ENCODE results near the gene SLC27A6. TPM values are rescaled to one million over a fixed set of nuclear protein-coding genes. Genes with fewer than 3 reads are reported as not detected.

SLC27A6 gene
- total and polyA plus RNA-seq, 2 of the 13 experiments (the other 11 are each of a cell fraction or from before 2014, with no cell fraction given), result not detected

DNA sequence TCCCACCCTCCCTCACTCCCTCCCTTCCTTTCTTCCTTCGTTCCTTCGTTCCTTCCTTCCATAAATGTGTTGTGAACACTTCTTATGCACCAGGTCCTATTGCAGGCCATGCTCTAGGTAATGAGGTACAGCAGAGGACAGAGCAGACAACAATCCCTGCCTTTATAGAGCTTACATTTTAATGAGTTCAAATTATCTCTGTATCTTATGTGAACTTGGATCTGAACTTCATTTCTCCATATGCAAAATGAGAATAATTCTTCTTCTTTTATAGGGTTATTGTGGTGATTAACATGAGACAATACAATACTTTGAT is 37.2 kb downstream of the SLC27A6 start:
- ChIA-PET POLR2A (no interaction called here), CTCF (ENCODE audit: low intra/inter-chr PET ratio, low total read pairs) (no interaction called here)
- Histone ChIP-seq H3K36me3 (replicated peaks in 1 of 2; ENCODE audit: control insufficient read depth in 1 of 2, insufficient read depth in 2 of 2, low read length in 2 of 2) (no peaks in the 10 kb centered on the region), H3K79me2 (ENCODE audit: insufficient read depth, low read length) (no peaks in the 10 kb centered on the region), H3K27ac (ENCODE audit: extremely low read length, insufficient read depth, low read length) (no peak overlapping the region), H3K4me1 (ENCODE audit: insufficient read depth, low read length) (no peaks in the 10 kb centered on the region), H3K27me3 (ENCODE audit: control insufficient read depth in 1 of 2, insufficient read depth in 2 of 2, low read length in 2 of 2) (no peaks in the 10 kb centered on the region; a peak in 1 of 5 replicates), H4K20me1 (ENCODE audit: insufficient read depth, low read length) (no peaks in the 10 kb centered on the region), H3K9ac (ENCODE audit: insufficient read depth, low read depth, low read length) (no peak overlapping the region), H3K4me3 (replicated peaks in 1 of 3; ENCODE audit: insufficient read depth in 1 of 3, low read depth in 2 of 3, low read length in 3 of 3) (no peak overlapping the region), H3K9me3 (ENCODE audit: low read length) (no peaks in the 10 kb centered on the region), H2AFZ (ENCODE audit: low read length) (no peak overlapping the region), H3K4me2 (ENCODE audit: low read depth, low read length) (no peak overlapping the region)
- no peak for TF ChIP-seq ZNF768 (CRISPR knock-in tag; IDR thresholded peaks at IDR 0.05)
- TF ChIP-seq, protein P1, sequence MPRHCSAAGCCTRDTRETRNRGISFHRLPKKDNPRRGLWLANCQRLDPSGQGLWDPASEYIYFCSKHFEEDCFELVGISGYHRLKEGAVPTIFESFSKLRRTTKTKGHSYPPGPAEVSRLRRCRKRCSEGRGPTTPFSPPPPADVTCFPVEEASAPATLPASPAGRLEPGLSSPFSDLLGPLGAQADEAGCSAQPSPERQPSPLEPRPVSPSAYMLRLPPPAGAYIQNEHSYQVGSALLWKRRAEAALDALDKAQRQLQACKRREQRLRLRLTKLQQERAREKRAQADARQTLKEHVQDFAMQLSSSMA (CRISPR knock-in tag; IDR thresholded peaks at IDR 0.05), result no peak
- no peak for TF ChIP-seq MEF2D (CRISPR knock-in tag; IDR thresholded peaks at IDR 0.05)
- no peak for TF ChIP-seq ARID4A (CRISPR knock-in tag; IDR thresholded peaks at IDR 0.05; ENCODE audit: borderline replicate concordance)
- TF ChIP-seq, protein P2, sequence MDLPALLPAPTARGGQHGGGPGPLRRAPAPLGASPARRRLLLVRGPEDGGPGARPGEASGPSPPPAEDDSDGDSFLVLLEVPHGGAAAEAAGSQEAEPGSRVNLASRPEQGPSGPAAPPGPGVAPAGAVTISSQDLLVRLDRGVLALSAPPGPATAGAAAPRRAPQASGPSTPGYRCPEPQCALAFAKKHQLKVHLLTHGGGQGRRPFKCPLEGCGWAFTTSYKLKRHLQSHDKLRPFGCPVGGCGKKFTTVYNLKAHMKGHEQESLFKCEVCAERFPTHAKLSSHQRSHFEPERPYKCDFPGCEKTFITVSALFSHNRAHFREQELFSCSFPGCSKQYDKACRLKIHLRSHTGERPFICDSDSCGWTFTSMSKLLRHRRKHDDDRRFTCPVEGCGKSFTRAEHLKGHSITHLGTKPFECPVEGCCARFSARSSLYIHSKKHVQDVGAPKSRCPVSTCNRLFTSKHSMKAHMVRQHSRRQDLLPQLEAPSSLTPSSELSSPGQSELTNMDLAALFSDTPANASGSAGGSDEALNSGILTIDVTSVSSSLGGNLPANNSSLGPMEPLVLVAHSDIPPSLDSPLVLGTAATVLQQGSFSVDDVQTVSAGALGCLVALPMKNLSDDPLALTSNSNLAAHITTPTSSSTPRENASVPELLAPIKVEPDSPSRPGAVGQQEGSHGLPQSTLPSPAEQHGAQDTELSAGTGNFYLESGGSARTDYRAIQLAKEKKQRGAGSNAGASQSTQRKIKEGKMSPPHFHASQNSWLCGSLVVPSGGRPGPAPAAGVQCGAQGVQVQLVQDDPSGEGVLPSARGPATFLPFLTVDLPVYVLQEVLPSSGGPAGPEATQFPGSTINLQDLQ (CRISPR knock-in tag; IDR thresholded peaks at IDR 0.05), result no peak
- no peak for TF ChIP-seq BRCA1 (CRISPR knock-in tag; IDR thresholded peaks at IDR 0.05)
- no peak for TF ChIP-seq ZNF749 (CRISPR knock-in tag; IDR thresholded peaks at IDR 0.05; ENCODE audit: borderline replicate concordance)
- TF ChIP-seq FOXK1 (CRISPR knock-in tag; IDR thresholded peaks at IDR 0.05; ENCODE audit: borderline replicate concordance, low read depth), result no peak
- no peak for TF ChIP-seq YY1 (IDR thresholded peaks at IDR 0.05; ENCODE audit: insufficient read depth, insufficient replicate concordance, low read depth, low read length)
- TF ChIP-seq, protein P3, sequence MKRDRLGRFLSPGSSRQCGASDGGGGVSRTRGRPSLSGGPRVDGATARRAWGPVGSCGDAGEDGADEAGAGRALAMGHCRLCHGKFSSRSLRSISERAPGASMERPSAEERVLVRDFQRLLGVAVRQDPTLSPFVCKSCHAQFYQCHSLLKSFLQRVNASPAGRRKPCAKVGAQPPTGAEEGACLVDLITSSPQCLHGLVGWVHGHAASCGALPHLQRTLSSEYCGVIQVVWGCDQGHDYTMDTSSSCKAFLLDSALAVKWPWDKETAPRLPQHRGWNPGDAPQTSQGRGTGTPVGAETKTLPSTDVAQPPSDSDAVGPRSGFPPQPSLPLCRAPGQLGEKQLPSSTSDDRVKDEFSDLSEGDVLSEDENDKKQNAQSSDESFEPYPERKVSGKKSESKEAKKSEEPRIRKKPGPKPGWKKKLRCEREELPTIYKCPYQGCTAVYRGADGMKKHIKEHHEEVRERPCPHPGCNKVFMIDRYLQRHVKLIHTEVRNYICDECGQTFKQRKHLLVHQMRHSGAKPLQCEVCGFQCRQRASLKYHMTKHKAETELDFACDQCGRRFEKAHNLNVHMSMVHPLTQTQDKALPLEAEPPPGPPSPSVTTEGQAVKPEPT (CRISPR knock-in tag; IDR thresholded peaks at IDR 0.05; ENCODE audit: low read depth), result no peak
- DNase-seq (ENCODE audit: low spot score), result no peak
- BruUV-seq (replicated peaks), result no TSS peak
- no peak for FAIRE-seq
- 0% methylated on average over 2 of the region's 2 CpGs for WGBS (ENCODE audit: low lambda C conversion rate)
- ATAC-seq, result no peak
- in situ Hi-C loops (cut with HindIII; ENCODE audit: extremely low pct_ligation_motif_present, low pct_unique_long_range_greater_than_20kb) (no loop called here), intact Hi-C loops (cut with micrococcal nuclease; ENCODE audit: unreplicated experiment) (no loop called here)
